A172 (cell line): ENCODE measurements around the gene ADGRL1. TPM values are rescaled to one million over a fixed set of nuclear protein-coding genes. Genes with fewer than 3 reads are reported as not detected.
A peak's percentile ranks its signal among the peaks of the same experiment; 100 is the strongest.

Experiments used
- DNase-seq: peaks from one replicate; pipeline ENCODE4 v3.0.0-alpha.2; 2015; ENCODE audit warnings: low spot score
- total RNA-seq: library from RNA; depleted of rRNA; stranded (reverse); fragments of >200 nt; shearing (Covaris generic); gene quantifications from 2 replicates; pipeline ENCODE4 v1.2.3, GENCODE V29; 2014; rRNA removed

Gene ADGRL1
- total RNA-seq, 1 experiment from 2014 or later = 5.1 TPM

- no peak for DNase-seq
Observed at GRCh38 chr19:14112809-14113385, 93.1 kb downstream of the ADGRL1 start.

GRCh38 chr19:14112051-14112808 lies 93.7 kb downstream of the ADGRL1 start:
- no peak for DNase-seq

- DNase-seq = no peak
Observed at GRCh38 chr19:14111486-14111885, 94.5 kb downstream of the ADGRL1 start.

GRCh38 chr19:14110650-14111049 lies 95.3 kb downstream of the ADGRL1 start:
- no peak for DNase-seq

GRCh38 chr19:14107581-14108461 lies 98.1 kb downstream of the ADGRL1 start:
- peak; percentile 38 for DNase-seq

- no peak for DNase-seq
Observed at GRCh38 chr19:14106840-14107239, 99.1 kb downstream of the ADGRL1 start.

GRCh38 chr19:14105680-14106079 lies 100.3 kb downstream of the ADGRL1 start:
- DNase-seq = no peak

GRCh38 chr19:14103310-14103709 lies 102.7 kb downstream of the ADGRL1 start:
- no peak for DNase-seq

- DNase-seq = no peak
Observed at GRCh38 chr19:14102756-14103155, 103.2 kb downstream of the ADGRL1 start.

- DNase-seq = no peak
Observed at GRCh38 chr19:14102102-14102696, 103.8 kb downstream of the ADGRL1 start.

GRCh38 chr19:14101003-14101545 lies 104.9 kb downstream of the ADGRL1 start:
- no peak for DNase-seq

Other genes starting within 250 kb of the ADGRL1 start
- gene RFX1, start 199.8 kb downstream of the ADGRL1 start, total RNA-seq = 1.7 and 2.2 TPM in 2 replicates
- gene RLN3, start 178.0 kb downstream of the ADGRL1 start, total RNA-seq = not detected in 2 replicates
- gene IL27RA, start 174.4 kb downstream of the ADGRL1 start, total RNA-seq = 11.9 and 14.0 TPM in 2 replicates
- 3.0 and 6.2 TPM in 2 replicates for gene PALM3, start 144.1 kb downstream of the ADGRL1 start, total RNA-seq
- 0.43 and 2.5 TPM in 2 replicates for gene MISP3, start 133.4 kb downstream of the ADGRL1 start, total RNA-seq
- gene C19orf67, start 120.4 kb downstream of the ADGRL1 start, total RNA-seq = not detected in 2 replicates
- gene SAMD1, start 115.4 kb downstream of the ADGRL1 start, total RNA-seq = 25.2 and 36.0 TPM in 2 replicates
- 43.1 and 72.6 TPM in 2 replicates for gene PRKACA, start 88.4 kb downstream of the ADGRL1 start, total RNA-seq
- gene ASF1B, start 69.6 kb downstream of the ADGRL1 start, total RNA-seq = 54.9 and 78.9 TPM in 2 replicates
- gene ADGRE5, start 175.3 kb upstream of the ADGRL1 start, total RNA-seq = 72.8 and 74.8 TPM in 2 replicates
- gene DDX39A, start 213.2 kb upstream of the ADGRL1 start, total RNA-seq = 312 and 320 TPM in 2 replicates
- 181 and 208 TPM in 2 replicates for gene PKN1, start 227.1 kb upstream of the ADGRL1 start, total RNA-seq